ENCODE data around the gene IFI27L1. TPM values are rescaled to one million over a fixed set of nuclear protein-coding genes. Genes with fewer than 3 reads are reported as not detected.

Gene IFI27L1
- total RNA-seq, 4 donors from 2014 or later, result 3.4 to 9.3 (median 7.4) TPM

DNA sequence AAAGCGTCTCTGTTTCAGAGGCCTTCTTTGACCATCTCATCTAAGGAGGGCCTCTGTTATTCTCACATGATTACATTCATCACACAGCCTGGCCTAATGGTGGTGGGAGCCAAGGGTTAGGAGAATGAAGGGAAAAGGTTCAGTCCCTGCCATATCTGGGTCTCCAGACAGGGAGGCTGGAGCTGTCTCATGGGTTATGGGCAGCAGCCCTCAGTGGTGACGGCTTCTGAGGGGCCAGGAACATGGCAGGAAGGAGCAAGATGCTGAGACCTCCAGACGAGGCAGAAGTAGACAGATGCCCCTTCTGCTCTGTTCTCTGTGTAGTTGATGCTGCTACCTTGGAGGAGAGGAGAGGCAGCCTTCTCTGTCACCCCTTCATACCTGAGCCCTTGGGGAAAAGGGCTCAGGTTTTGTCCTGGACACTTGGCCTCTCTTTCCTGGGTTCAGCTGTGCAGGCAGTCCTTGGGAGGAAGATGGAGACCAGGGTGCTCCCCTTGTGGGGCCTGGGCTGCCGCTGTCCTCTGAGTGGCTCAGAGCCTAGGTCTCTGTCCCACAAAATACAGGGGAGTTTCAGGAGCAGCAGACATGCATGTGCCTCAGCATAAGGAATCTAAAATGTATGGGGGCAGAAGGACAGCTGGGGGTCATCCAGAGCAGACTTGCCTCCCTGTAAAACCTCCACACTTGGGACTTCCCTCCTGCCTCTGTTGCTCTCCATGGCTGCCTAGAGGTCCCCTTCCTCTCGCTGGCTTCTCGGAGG is 44.7 kb downstream of the IFI27L1 start:
- Histone ChIP-seq H3K4me1 (peaks cover 0 to 24% (median 3%) of the 10 kb centered on the region in 3 donors), H3K9me3 (peaks cover 0 to 4% (median 0%) of the 10 kb centered on the region in 3 donors), H3K4me3 (no peak overlapping the region), H3K27me3 (no peaks in the 10 kb centered on the region), H3K36me3 (peaks cover 0 to 21% of the 10 kb centered on the region in 2 donors), H3K27ac (no peak overlapping the region)
- TF ChIP-seq POLR2A (IDR thresholded peaks at IDR 0.05), result no peak
- TF ChIP-seq POLR2AphosphoS5 (IDR thresholded peaks at IDR 0.05), result no peak
- TF ChIP-seq, protein P1, sequence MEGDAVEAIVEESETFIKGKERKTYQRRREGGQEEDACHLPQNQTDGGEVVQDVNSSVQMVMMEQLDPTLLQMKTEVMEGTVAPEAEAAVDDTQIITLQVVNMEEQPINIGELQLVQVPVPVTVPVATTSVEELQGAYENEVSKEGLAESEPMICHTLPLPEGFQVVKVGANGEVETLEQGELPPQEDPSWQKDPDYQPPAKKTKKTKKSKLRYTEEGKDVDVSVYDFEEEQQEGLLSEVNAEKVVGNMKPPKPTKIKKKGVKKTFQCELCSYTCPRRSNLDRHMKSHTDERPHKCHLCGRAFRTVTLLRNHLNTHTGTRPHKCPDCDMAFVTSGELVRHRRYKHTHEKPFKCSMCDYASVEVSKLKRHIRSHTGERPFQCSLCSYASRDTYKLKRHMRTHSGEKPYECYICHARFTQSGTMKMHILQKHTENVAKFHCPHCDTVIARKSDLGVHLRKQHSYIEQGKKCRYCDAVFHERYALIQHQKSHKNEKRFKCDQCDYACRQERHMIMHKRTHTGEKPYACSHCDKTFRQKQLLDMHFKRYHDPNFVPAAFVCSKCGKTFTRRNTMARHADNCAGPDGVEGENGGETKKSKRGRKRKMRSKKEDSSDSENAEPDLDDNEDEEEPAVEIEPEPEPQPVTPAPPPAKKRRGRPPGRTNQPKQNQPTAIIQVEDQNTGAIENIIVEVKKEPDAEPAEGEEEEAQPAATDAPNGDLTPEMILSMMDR (IDR thresholded peaks at IDR 0.05), result no peak
- ATAC-seq, result no peak
- 74 to 96% methylated on average over 3 to 4 of the region's 6 CpGs for WGBS, 2 donors (ENCODE audit: low coverage in 1 of 2)

DNA sequence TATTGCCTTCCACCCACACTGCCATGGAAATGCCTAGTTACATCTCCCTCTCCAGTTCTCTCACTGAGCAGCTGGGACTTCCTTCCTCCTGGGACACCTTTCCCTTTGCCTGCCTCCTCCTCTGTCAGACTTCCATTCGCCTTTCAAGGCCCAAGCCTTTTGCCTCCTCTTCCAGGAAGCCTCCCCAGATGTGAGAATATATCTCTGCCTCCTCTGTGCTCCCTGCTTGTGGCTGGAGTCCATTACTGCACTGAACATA is 45.2 kb downstream of the IFI27L1 start:
- peaks cover 0 to 24% (median 3%) of the 10 kb centered on the region in 3 donors for H3K4me1 ChIP-seq
- 83 to 89% methylated on average over 1 of the region's 1 CpG for WGBS, 2 donors (ENCODE audit: low coverage in 1 of 2)
- H3K27me3 ChIP-seq, result no peaks in the 10 kb centered on the region
- no peak overlapping the region for H3K27ac ChIP-seq
- TF ChIP-seq POLR2A (IDR thresholded peaks at IDR 0.05), result no peak
- TF ChIP-seq, protein P1 (IDR thresholded peaks at IDR 0.05), result no peak
- no peak for TF ChIP-seq POLR2AphosphoS5 (IDR thresholded peaks at IDR 0.05)
- no peak for TF ChIP-seq EP300 (IDR thresholded peaks at IDR 0.05)
- H3K36me3 ChIP-seq, result peaks cover 0 to 21% of the 10 kb centered on the region in 2 donors
- no peak for ATAC-seq
- no peak overlapping the region for H3K4me3 ChIP-seq
- H3K9me3 ChIP-seq, result no peaks in the 10 kb centered on the region

DNA sequence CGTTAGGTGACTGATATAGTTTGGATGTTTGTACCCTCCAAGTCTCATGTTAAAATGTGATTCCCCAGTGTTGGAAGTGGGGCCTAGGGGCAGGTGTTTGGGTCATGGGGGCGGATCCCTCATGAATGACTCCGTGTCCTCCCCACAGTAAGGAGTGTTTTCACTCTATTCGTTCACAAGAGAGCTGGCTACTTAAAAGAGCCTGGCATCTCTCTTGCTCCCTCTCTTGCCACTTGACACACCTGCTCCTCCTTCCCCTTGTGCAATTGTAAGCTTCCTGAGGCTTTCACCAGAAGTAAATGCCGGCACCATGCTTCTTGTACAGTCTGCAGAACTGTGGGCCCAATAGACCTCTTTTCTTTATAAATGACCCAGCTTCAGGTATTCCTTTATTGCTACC is 45.7 kb downstream of the IFI27L1 start:
- no peak for ATAC-seq
- no peak overlapping the region for H3K27ac ChIP-seq
- peaks cover 0 to 21% of the 10 kb centered on the region in 2 donors for H3K36me3 ChIP-seq
- no peak overlapping the region for H3K4me3 ChIP-seq
- peaks cover 0 to 24% (median 3%) of the 10 kb centered on the region in 3 donors for H3K4me1 ChIP-seq
- WGBS, 2 donors (ENCODE audit: low coverage in 1 of 2), result 89 to 100% methylated on average over 3 of the region's 5 CpGs
- no peaks in the 10 kb centered on the region for H3K9me3 ChIP-seq
- TF ChIP-seq POLR2AphosphoS5 (IDR thresholded peaks at IDR 0.05) (no peak), EP300 (IDR thresholded peaks at IDR 0.05) (no peak), POLR2A (IDR thresholded peaks at IDR 0.05) (no peak)
- TF ChIP-seq, protein P1 (IDR thresholded peaks at IDR 0.05), result no peak
- H3K27me3 ChIP-seq, result no peaks in the 10 kb centered on the region

DNA sequence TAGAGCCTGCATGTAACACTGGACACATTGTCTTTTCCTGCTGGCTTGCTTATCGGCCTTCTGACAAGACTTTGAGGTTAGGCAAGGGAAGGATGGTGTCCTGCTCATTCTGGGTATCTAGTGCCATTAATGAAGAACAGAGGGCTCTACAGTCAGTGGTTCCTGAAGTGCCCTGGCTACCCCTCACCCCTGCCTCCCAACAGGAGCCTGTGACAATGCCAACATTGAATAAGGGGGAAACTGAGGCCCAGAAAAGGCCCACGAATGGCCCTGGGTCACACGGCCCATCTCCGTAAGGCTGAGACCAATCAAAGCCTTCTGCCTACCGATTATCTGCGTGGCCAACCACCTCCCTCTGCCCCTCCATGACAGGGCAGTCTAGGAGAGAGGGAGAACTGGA is 46.2 kb downstream of the IFI27L1 start:
- TF ChIP-seq POLR2A (IDR thresholded peaks at IDR 0.05), result no peak
- TF ChIP-seq, protein P1 (IDR thresholded peaks at IDR 0.05), result no peak
- no peak for TF ChIP-seq POLR2AphosphoS5 (IDR thresholded peaks at IDR 0.05)
- no peak for TF ChIP-seq EP300 (IDR thresholded peaks at IDR 0.05)
- no peak overlapping the region for H3K27ac ChIP-seq
- no peak for ATAC-seq
- WGBS, 2 donors (ENCODE audit: low coverage in 1 of 2), result 100% methylated on average over 3 of the region's 6 CpGs; no CpG with 5 or more reads in 1 of the 2 donors
- H3K9me3 ChIP-seq, result no peaks in the 10 kb centered on the region
- no peaks in the 10 kb centered on the region for H3K27me3 ChIP-seq
- no peak overlapping the region for H3K4me3 ChIP-seq
- peaks cover 0 to 24% (median 3%) of the 10 kb centered on the region in 3 donors for H3K4me1 ChIP-seq
- peaks cover 0 to 21% of the 10 kb centered on the region in 2 donors for H3K36me3 ChIP-seq
